Spleen (tissue), 11 donors: ENCODE data around the gene IL17B. TPM values are rescaled to one million over a fixed set of nuclear protein-coding genes. Genes with fewer than 3 reads are reported as not detected.

Experiments
- DNase-seq: peaks from one replicate; pipeline ENCODE4 v3.0.0-alpha.2; 2020
- H3K27ac ChIP-seq, 8 donors: fragments of 200-600 bp; sonication (generic) in 7 of 8; 1 replicate in 4 of 8; 2 replicates in 4 of 8; pipeline versions ENCODE4 v1.5.0 to v1.8.0; 2016 to 2021; ENCODE audit warnings: inconsistent platforms in 4 of 8, mild to moderate bottlenecking in 4 of 8, moderate library complexity in 1 of 8
- H3K27me3 ChIP-seq, 7 donors: fragments of 200-600 bp; sonication (generic) in 6 of 7; replicated peaks in 1 of 7; 1 replicate in 4 of 7; 2 replicates in 3 of 7; pipeline versions ENCODE4 v1.5.0 to v1.8.0; 2016 to 2021; ENCODE audit warnings: inconsistent platforms in 3 of 7, mild to moderate bottlenecking in 1 of 7
- H3K36me3 ChIP-seq, 6 donors: fragments of 200-600 bp; sonication (generic) in 5 of 6; 1 replicate in 4 of 6; 2 replicates in 2 of 6; pipeline versions ENCODE4 v1.5.0 to v1.8.0; 2016 to 2021; ENCODE audit warnings: inconsistent platforms in 2 of 6
- H3K4me1 ChIP-seq, 6 donors: fragments of 200-600 bp; sonication (generic) in 5 of 6; 1 replicate in 3 of 6; 2 replicates in 3 of 6; pipeline versions ENCODE4 v1.5.0 to v1.8.0; 2016 to 2021; ENCODE audit warnings: inconsistent platforms in 3 of 6
- H3K4me3 ChIP-seq, 8 donors: fragments of 200-600 bp; sonication (generic) in 7 of 8; 1 replicate in 4 of 8; 2 replicates in 4 of 8; pipeline versions ENCODE4 v1.5.0 to v1.8.0; 2016 to 2021; ENCODE audit warnings: inconsistent platforms in 4 of 8, mild to moderate bottlenecking in 4 of 8, moderate library complexity in 2 of 8
- H3K9me3 ChIP-seq, 8 donors: fragments of 200-600 bp; sonication (generic) in 7 of 8; 1 replicate in 4 of 8; 2 replicates in 4 of 8; pipeline versions ENCODE4 v1.5.0 to v1.8.0; 2016 to 2021; ENCODE audit warnings: inconsistent platforms in 4 of 8
- CTCF ChIP-seq, 11 experiments: fragments of 200-600 bp in 7 of 11; fragments of 450-650 bp in 4 of 11; sonication (generic) in 4 of 11; IDR thresholded peaks in 8 of 11; conservative IDR thresholded peaks in 3 of 11; 1 replicate in 7 of 11; 2 replicates in 4 of 11; pipeline versions ENCODE4 v1.4.0 to v1.8.0; 2016 to 2021; ENCODE audit warnings: antibody characterized with exemption in 11 of 11, inconsistent platforms in 4 of 11, mild to moderate bottlenecking in 1 of 11
- POLR2A ChIP-seq, 3 donors: fragments of 450-650 bp; IDR thresholded peaks; one replicate each; pipeline ENCODE4 v1.5.1; 2017; ENCODE audit warnings: antibody characterized with exemption in 3 of 3, mild to moderate bottlenecking in 1 of 3
- POLR2AphosphoS5 ChIP-seq, 3 donors: sonication (generic); formaldehyde crosslinking; IDR thresholded peaks; one replicate each; pipeline ENCODE4 v1.5.1; 2017; ENCODE audit warnings: antibody characterized with exemption in 3 of 3
- WGBS, 5 donors: extraction: QIAGEN DNeasy Blood & Tissue Kit in 3 of 5; methylation state at CpG; one replicate each; pipeline versions ENCODE4 v1.1.5 to v1.1.7; 2013 to 2018; 5-methylcytosine and 5-hydroxymethylcytosine counted together
- intact Hi-C: fragments of 100-400 bp; cut with DNase I; formaldehyde crosslinking; loops from one replicate; pipeline ENCODE4 v1.15.0; 2023; ENCODE audit warnings: low total_unique reads
- polyA plus RNA-seq, 3 donors: library from polyadenylated mRNA; stranded (reverse); fragments of 200-250 nt; gene quantifications; one replicate each; pipeline ENCODE4 v1.2.1, GENCODE V29; 2013
- total RNA-seq, 7 donors: library from RNA; depleted of rRNA in 3 of 7; stranded (reverse); fragments of >200 nt in 3 of 7; fragmentation: NEBNext Ultra II Directional in 4 of 7; extraction: Animal tissue kit (Norgen Biotek cat#: 25700) in 4 of 7; gene quantifications; one replicate each; pipeline versions ENCODE4 v1.1.0 to v1.2.1, GENCODE V29; 2016 to 2021
- donor health status: healthy with polysubstance abuse.
- donor health status: DM: no; HTN: no; CAD: no; lungs with moderate emphysema.
- donor health status: DM: no; HTN: no; CAD: no.
- donor health status: Bipolar disorder and iron deficiency.
- donor health status: healthy.
- donor health status: DM: no; HTN: no; CAD: no.
- donor health status: DM: yes; HTN: yes; CAD: no.

Gene IL17B
- total and polyA plus RNA-seq, 10 donors: 0.30 to 1.4 (median 0.60) TPM; not detected in 4

DNA sequence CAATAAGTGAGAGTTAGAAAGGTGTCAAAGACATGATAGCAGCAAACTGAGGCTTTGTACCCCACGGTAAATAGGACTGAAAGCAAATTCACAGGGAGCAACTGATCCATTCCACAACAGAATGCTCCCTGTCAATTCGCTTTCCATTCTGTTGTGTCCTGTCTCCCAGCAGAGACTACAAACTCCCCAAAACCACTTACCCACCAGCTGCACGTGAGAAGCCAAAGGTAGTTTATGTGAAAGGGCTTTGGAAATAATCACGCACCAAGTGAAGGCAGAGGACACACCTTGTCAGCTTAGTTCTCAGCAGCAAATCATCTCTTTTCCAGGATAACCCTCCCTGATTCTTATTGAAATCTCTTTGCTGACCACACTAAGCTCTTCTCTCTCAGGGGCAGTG lies 46.6 kb upstream of the IL17B start:
- Histone ChIP-seq H3K27me3 (peaks cover 0 to 3% (median 0%) of the 10 kb centered on the region in 7 donors), H3K9me3 (no peaks in the 10 kb centered on the region), H3K4me3 (no peak overlapping the region), H3K36me3 (peaks cover 0 to 77% (median 0%) of the 10 kb centered on the region in 6 donors), H3K4me1 (peaks cover 30 to 97% (median 60%) of the 10 kb centered on the region in 6 donors), H3K27ac (peak overlapping the region in 3 of 8 donors; percentile 9 to 76 (median 73))
- TF ChIP-seq CTCF (IDR thresholded peaks at IDR 0.05 in 8 of 11, conservative IDR thresholded peaks at IDR 0.05 in 3 of 11) (no peak), POLR2AphosphoS5 (IDR thresholded peaks at IDR 0.05) (peak in 1 of 3 donors; percentile 25)
- 84 to 98% (median 86%) methylated on average over 4 of the region's 4 CpGs for WGBS, 5 donors
- no peak for DNase-seq
- intact Hi-C loops: no loop called here

DNA sequence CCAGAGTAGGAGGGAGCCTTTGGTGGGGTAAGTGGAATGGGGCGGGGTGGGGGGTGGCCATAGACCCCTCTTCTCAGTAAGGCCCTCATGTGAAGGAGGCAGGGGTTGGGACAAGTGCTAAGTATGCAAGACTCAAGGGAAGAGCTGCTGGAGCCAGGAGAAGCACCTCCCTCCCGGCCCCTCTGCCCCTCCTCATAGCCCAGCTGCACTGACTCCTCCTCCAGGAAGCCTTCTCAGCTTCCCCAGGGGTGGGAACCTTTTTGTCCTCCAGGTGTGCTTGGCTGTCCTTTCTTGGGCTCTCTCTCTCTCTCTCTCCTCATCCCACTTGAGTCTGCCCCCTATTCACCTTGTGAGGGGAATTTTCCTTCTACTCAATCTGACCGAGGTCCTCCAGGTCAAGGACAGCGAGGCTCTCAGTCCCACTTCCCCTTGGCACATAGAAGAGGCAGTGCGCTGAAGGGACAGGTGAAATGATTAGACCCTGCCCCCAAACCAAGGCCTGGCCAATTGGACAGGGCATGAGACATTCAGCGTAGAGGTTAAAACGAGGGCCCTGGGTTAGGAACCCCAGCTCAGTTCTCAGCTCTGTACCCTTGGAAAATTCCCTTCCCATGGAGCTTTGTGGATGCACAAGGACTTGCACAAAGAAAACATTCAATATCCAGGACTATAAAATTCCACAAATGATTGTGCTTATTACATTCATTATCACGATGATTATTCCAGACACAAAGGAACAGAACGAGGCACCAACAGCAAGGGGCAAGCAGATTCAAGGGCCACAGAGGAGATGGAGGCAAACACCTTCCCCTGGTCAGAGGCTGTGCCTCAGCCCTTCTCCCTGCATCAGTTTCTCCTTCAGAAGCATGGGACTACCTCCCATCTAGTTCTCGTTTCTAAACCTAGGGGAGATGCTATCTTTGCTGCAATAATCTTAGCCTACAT lies 45.6 kb upstream of the IL17B start:
- no peak for TF ChIP-seq POLR2AphosphoS5 (IDR thresholded peaks at IDR 0.05)
- TF ChIP-seq POLR2A (IDR thresholded peaks at IDR 0.05): no peak
- TF ChIP-seq CTCF (IDR thresholded peaks at IDR 0.05 in 8 of 11, conservative IDR thresholded peaks at IDR 0.05 in 3 of 11): no peak
- H3K36me3 ChIP-seq: peaks cover 0 to 73% (median 0%) of the 10 kb centered on the region in 6 donors
- H3K4me3 ChIP-seq: no peak overlapping the region
- intact Hi-C loops: no loop called here
- DNase-seq: no peak
- H3K9me3 ChIP-seq: no peaks in the 10 kb centered on the region
- H3K27ac ChIP-seq: peak overlapping the region in 6 of 8 donors; percentile 13 to 82 (median 74)
- peaks cover 0 to 3% (median 0%) of the 10 kb centered on the region in 7 donors for H3K27me3 ChIP-seq
- WGBS, 5 donors: 61 to 81% (median 72%) methylated on average over 10 of the region's 10 CpGs
- H3K4me1 ChIP-seq: peaks cover 25 to 97% (median 58%) of the 10 kb centered on the region in 6 donors

DNA sequence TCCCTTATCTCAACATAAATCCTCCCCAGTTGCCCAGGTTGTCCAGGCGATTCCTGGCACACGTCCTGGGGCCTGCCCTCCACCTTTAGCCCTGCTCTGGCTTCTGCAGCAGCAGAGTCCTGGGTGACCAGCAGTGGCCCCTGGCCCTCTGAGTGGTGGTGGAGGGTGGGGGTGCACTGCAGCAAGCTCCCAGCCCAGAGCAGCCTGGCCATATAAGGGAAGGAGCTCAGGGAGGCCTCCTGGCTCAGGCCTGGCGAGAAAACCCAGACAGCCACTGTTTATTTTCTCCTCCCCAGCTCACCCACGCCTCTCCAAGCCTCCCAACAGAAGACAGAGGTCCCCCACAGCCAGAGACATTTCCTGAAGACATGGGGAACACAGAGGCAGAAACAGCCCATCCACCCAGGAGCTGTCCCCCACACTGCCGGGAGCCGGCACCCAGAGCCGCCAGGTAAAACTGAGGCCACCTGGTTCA lies 44.7 kb upstream of the IL17B start:
- no peak overlapping the region for H3K4me3 ChIP-seq
- TF ChIP-seq POLR2A (IDR thresholded peaks at IDR 0.05) (no peak), CTCF (IDR thresholded peaks at IDR 0.05 in 8 of 11, conservative IDR thresholded peaks at IDR 0.05 in 3 of 11) (no peak), POLR2AphosphoS5 (IDR thresholded peaks at IDR 0.05) (peak; percentile 22 to 59 (median 37))
- H3K27ac ChIP-seq: peak overlapping the region in 6 of 8 donors; percentile 23 to 82 (median 74)
- peaks cover 0 to 3% (median 0%) of the 10 kb centered on the region in 7 donors for H3K27me3 ChIP-seq
- H3K4me1 ChIP-seq: peaks cover 18 to 93% (median 54%) of the 10 kb centered on the region in 6 donors
- intact Hi-C loops: no loop called here
- H3K9me3 ChIP-seq: no peaks in the 10 kb centered on the region
- 63 to 77% (median 70%) methylated on average over 4 to 7 of the region's 7 CpGs for WGBS, 5 donors
- no peak for DNase-seq
- H3K36me3 ChIP-seq: peaks cover 0 to 65% (median 0%) of the 10 kb centered on the region in 6 donors
